ENCODE results near the gene BCL11B.

The BCL11B gene

DNA sequence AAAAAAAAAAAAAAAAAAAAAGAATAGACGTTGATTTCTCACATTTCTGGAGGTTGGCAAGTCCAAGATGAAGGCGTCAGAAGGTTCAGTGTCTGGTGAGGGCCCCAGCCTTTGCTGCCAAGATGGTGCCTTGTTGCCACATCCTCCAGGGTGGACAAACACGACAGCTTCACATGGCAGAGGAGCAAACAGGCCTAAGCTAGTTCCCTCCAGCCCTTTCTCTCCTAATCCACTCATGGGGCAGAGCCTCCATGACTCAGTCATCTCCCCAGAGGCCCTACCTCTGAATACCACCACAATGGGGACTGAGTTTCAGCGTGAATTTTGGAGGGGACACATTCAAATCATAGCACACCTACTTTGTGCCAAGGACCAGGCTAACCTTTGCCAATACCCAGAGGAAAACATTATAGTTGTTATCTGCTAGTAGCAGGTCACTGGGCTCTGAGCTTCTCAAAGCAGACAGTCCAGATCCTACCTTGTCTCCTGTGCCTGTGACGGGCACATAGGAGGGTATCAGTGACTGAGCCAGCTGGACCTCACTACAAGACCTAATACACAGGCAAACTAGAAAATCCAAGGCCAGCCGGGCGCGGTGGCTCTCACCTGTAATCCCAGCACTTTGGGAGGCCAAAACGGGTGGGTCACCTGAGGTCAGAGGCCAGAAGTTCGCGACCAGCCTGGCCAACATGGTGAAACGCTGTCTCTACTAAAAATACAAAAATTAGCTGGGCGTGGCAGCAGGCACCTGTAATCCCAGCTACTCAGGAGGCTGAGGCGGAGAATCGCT, 10.5 kb upstream of the BCL11B start:
- ChIA-PET CTCF (interaction anchor here (2.3 kb wide), 1 partner anchor 15 kb away, joined by 9 read pairs; no protein-coding TSS in a partner anchor), POLR2A (no interaction called here)
- no peak for DNase-seq (ENCODE audit: extremely low spot score)
- TF ChIP-seq, protein P1, sequence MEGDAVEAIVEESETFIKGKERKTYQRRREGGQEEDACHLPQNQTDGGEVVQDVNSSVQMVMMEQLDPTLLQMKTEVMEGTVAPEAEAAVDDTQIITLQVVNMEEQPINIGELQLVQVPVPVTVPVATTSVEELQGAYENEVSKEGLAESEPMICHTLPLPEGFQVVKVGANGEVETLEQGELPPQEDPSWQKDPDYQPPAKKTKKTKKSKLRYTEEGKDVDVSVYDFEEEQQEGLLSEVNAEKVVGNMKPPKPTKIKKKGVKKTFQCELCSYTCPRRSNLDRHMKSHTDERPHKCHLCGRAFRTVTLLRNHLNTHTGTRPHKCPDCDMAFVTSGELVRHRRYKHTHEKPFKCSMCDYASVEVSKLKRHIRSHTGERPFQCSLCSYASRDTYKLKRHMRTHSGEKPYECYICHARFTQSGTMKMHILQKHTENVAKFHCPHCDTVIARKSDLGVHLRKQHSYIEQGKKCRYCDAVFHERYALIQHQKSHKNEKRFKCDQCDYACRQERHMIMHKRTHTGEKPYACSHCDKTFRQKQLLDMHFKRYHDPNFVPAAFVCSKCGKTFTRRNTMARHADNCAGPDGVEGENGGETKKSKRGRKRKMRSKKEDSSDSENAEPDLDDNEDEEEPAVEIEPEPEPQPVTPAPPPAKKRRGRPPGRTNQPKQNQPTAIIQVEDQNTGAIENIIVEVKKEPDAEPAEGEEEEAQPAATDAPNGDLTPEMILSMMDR (IDR thresholded peaks at IDR 0.05; ENCODE audit: control extremely low read depth, extremely low read depth, low read depth, missing control alignments) = no peak

DNA sequence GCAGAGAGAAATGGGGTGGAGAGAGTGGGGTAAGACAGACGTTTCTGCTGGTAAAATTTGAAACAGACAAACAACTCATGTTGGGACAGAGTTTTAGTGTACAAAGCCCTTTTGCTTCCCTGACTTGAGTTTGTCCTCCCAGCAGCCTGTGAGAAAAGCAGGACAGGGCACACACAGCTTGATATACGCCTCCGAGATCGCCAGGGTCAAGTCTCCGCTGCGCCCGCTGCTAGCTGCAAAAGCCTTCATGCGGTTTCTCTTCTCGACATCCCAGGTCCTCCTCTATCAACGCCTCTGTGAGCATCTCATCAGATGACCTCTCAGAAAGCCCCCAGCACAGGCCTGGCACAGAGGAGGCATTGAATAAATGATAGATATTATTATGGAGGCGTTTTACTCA, 9.4 kb upstream of the BCL11B start:
- DNase-seq (ENCODE audit: extremely low spot score) = no peak
- TF ChIP-seq, protein P1 (IDR thresholded peaks at IDR 0.05; ENCODE audit: control extremely low read depth, extremely low read depth, low read depth, missing control alignments) = no peak
- POLR2A ChIA-PET = no interaction called here
- CTCF ChIA-PET = no interaction called here

GRCh38 chr14:99280852-99281251, 8.9 kb upstream of the BCL11B start:
- POLR2A ChIA-PET = no interaction called here
- no peak for DNase-seq (ENCODE audit: extremely low spot score)
- TF ChIP-seq, protein P1 (IDR thresholded peaks at IDR 0.05; ENCODE audit: control extremely low read depth, extremely low read depth, low read depth, missing control alignments) = no peak
- CTCF ChIA-PET = interaction anchor here (0.6 kb wide), 1 partner anchor 19 kb away, joined by 3 read pairs; no protein-coding TSS in a partner anchor

DNA sequence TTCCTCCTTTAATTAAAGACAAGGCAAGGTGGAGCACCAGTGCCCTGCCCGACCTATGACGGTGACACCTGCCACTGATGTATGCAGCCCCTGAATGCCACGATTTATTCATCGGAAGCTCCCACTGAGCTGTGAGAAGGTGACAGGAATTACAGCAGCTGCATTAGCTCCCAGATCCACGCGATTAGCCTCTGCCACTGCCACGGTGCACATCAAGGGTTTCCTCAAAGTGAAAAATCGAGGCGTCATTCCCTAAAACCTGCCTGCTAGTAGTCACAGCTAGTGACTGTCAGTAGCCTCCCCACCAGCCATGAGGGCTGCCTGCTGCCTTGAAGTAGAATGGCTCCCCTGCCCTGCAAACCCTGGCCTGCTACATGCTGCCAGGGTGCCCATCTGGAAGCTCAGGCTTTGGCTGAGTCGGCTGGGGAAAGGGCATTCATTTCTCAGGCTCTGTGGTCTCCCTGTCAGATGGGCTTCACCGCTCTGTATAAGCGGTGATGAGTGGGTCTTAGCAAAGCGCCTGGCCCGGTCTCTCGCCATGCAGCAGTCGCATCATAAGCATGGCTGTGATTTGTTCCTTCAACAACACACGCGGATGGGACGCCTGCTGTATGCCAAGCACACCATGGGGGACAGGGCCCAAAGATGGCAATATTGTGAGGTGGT, 8.2 kb upstream of the BCL11B start:
- POLR2A ChIA-PET = no interaction called here
- DNase-seq (ENCODE audit: extremely low spot score) = no peak
- TF ChIP-seq, protein P1 (IDR thresholded peaks at IDR 0.05; ENCODE audit: control extremely low read depth, extremely low read depth, low read depth, missing control alignments) = no peak
- CTCF ChIA-PET = interaction anchor here (0.6 to 6.4 kb wide), 2 partner anchors 14 to 18 kb away, joined by 3 to 45 read pairs; no protein-coding TSS in a partner anchor

- ChIA-PET POLR2A (no interaction called here), CTCF (interaction anchor here (2.0 to 6.4 kb wide), 2 partner anchors 8 to 12 kb away, joined by 8 to 45 read pairs; no protein-coding TSS in a partner anchor)
- TF ChIP-seq, protein P1 (IDR thresholded peaks at IDR 0.05; ENCODE audit: control extremely low read depth, extremely low read depth, low read depth, missing control alignments) = no peak
- DNase-seq (ENCODE audit: extremely low spot score) = no peak
Measured at GRCh38 chr14:99278836-99279235, 6.8 kb upstream of the BCL11B start.

GRCh38 chr14:99277530-99277929, 5.5 kb upstream of the BCL11B start:
- TF ChIP-seq, protein P1 (IDR thresholded peaks at IDR 0.05; ENCODE audit: control extremely low read depth, extremely low read depth, low read depth, missing control alignments) = no peak
- DNase-seq (ENCODE audit: extremely low spot score) = no peak
- ChIA-PET CTCF (interaction anchor here (1.2 to 6.4 kb wide), 4 partner anchors 9 to 111 kb away, joined by 3 to 45 read pairs (median 7); no protein-coding TSS in a partner anchor), POLR2A (no interaction called here)

All from GM10248 (cell line).